WTC11 (cell line): ENCODE data around the gene NLN. TPM values are rescaled to one million over a fixed set of nuclear protein-coding genes. Genes with fewer than 3 reads are reported as not detected.

Source experiments
- ATAC-seq: fragments of 200-7000 bp; cut with Tn5 transposase; 2 replicates; pipeline ENCODE4 v1.10.0; 2021; ENCODE audit warnings: mild to moderate bottlenecking, moderate library complexity
- CTCF ChIA-PET: fragments of 300-600 bp; sonication (Branson Sonifier 250); formaldehyde crosslinking; loops from one replicate; lab custom pipeline; 2021; ENCODE audit warnings: antibody characterized with exemption; lab: Charles Lee
- POLR2A ChIA-PET: fragments of 350-600 bp; sonication (Branson Sonifier 250); formaldehyde crosslinking; loops from one replicate; lab custom pipeline; 2021; ENCODE audit warnings: antibody characterized with exemption; lab: Charles Lee
- DNase-seq: peaks from one replicate; pipeline ENCODE4 v3.0.0; 2021; ENCODE audit warnings: low spot score
- H3K27ac Mint-ChIP-seq: 2 replicates; pipeline ENCODE4 v1.8.0; 2021; ENCODE audit warnings: mixed read lengths
- H3K27me3 Mint-ChIP-seq: 2 replicates; pipeline ENCODE4 v1.8.0; 2021; ENCODE audit warnings: low read depth, mild to moderate bottlenecking, moderate library complexity, mixed read lengths
- H3K36me3 Mint-ChIP-seq: 2 replicates; pipeline ENCODE4 v1.8.0; 2021; ENCODE audit warnings: mixed read lengths
- H3K4me1 Mint-ChIP-seq: 2 replicates; pipeline ENCODE4 v1.8.0; 2022; ENCODE audit warnings: mixed read lengths
- H3K4me3 Mint-ChIP-seq: 2 replicates; pipeline ENCODE4 v1.8.0; 2021; ENCODE audit warnings: mild to moderate bottlenecking, moderate library complexity, mixed read lengths
- H3K9me3 Mint-ChIP-seq: 2 replicates; pipeline ENCODE4 v1.8.0; 2021; ENCODE audit warnings: mixed read lengths
- ATF3 ChIP-seq: sonication (generic); formaldehyde crosslinking; conservative IDR thresholded peaks from 2 replicates; pipeline ENCODE4 v1.8.1; 2022; ENCODE audit warnings: mild to moderate bottlenecking, missing genetic modification reagents
- E2F1 ChIP-seq: sonication (generic); formaldehyde crosslinking; IDR thresholded peaks from 2 replicates; pipeline ENCODE4 v1.8.0; 2022; ENCODE audit warnings: mild to moderate bottlenecking, missing genetic modification reagents
- ETV6 ChIP-seq: sonication (generic); formaldehyde crosslinking; IDR thresholded peaks from 2 replicates; pipeline ENCODE4 v1.8.1; 2022; ENCODE audit warnings: mild to moderate bottlenecking, missing genetic modification reagents
- FOXP1 ChIP-seq: sonication (generic); formaldehyde crosslinking; IDR thresholded peaks from 2 replicates; pipeline ENCODE4 v1.8.0; 2022; ENCODE audit warnings: missing genetic modification reagents, mild to moderate bottlenecking, moderate library complexity, borderline replicate concordance
- GRHL2 ChIP-seq: fragments of 250-450 bp; sonication (Bioruptor Pico); IDR thresholded peaks from 2 replicates; pipeline ENCODE4 v1.8.0; 2022; ENCODE audit warnings: mild to moderate bottlenecking, moderate library complexity; ENCODE audit not compliant: insufficient replicate concordance, severe bottlenecking
- HMGA2 ChIP-seq: fragments of 250-450 bp; sonication (Bioruptor Pico); IDR thresholded peaks from 2 replicates; pipeline ENCODE4 v1.4.0; 2021; ENCODE audit warnings: mild to moderate bottlenecking, moderate library complexity
- HMGXB4 ChIP-seq: sonication (generic); formaldehyde crosslinking; IDR thresholded peaks from 2 replicates; pipeline ENCODE4 v1.8.1; 2023; ENCODE audit warnings: mild to moderate bottlenecking, moderate library complexity, missing genetic modification reagents
- JUN ChIP-seq: sonication (generic); formaldehyde crosslinking; IDR thresholded peaks from 2 replicates; pipeline ENCODE4 v1.8.0; 2023; ENCODE audit warnings: mild to moderate bottlenecking, missing genetic modification reagents
- KAT7 ChIP-seq: sonication (generic); formaldehyde crosslinking; IDR thresholded peaks from 2 replicates; pipeline ENCODE4 v1.8.1; 2023; ENCODE audit warnings: missing genetic modification reagents, mild to moderate bottlenecking, borderline replicate concordance
- MAX ChIP-seq: sonication (generic); formaldehyde crosslinking; IDR thresholded peaks from 2 replicates; pipeline ENCODE4 v1.8.0; 2022; ENCODE audit warnings: mild to moderate bottlenecking, missing genetic modification reagents
- MLX ChIP-seq: sonication (generic); formaldehyde crosslinking; IDR thresholded peaks from 2 replicates; pipeline ENCODE4 v1.8.1; 2023; ENCODE audit warnings: mild to moderate bottlenecking, missing genetic modification reagents, moderate library complexity
- NR2C2 ChIP-seq: sonication (generic); formaldehyde crosslinking; IDR thresholded peaks from 2 replicates; pipeline ENCODE4 v1.8.0; 2022; ENCODE audit warnings: mild to moderate bottlenecking, missing genetic modification reagents
- OVOL2 ChIP-seq: fragments of 250-450 bp; sonication (Bioruptor Pico); IDR thresholded peaks from 2 replicates; pipeline ENCODE4 v1.9.0; 2021; ENCODE audit warnings: mild to moderate bottlenecking, borderline replicate concordance
- PRRX2 ChIP-seq: fragments of 250-450 bp; sonication (Bioruptor Pico); IDR thresholded peaks from 2 replicates; pipeline ENCODE4 v1.8.0; 2021; ENCODE audit warnings: mild to moderate bottlenecking
- RELA ChIP-seq: sonication (generic); formaldehyde crosslinking; IDR thresholded peaks from 2 replicates; pipeline ENCODE4 v1.8.1; 2022; ENCODE audit warnings: missing genetic modification reagents, mild to moderate bottlenecking, borderline replicate concordance
- USF2 ChIP-seq: sonication (generic); formaldehyde crosslinking; IDR thresholded peaks from 2 replicates; pipeline ENCODE4 v1.8.1; 2023; ENCODE audit warnings: mild to moderate bottlenecking, missing genetic modification reagents, moderate library complexity
- ZBTB21 ChIP-seq: sonication (generic); formaldehyde crosslinking; IDR thresholded peaks from 2 replicates; pipeline ENCODE4 v1.8.1; 2023; ENCODE audit warnings: mild to moderate bottlenecking, missing genetic modification reagents, borderline replicate concordance
- ZBTB43 ChIP-seq: sonication (generic); formaldehyde crosslinking; IDR thresholded peaks from 2 replicates; pipeline ENCODE4 v1.8.1; 2023; ENCODE audit warnings: mild to moderate bottlenecking, missing genetic modification reagents
- ZNF121 ChIP-seq: sonication (generic); formaldehyde crosslinking; IDR thresholded peaks from 2 replicates; pipeline ENCODE4 v1.8.0; 2023; ENCODE audit warnings: missing genetic modification reagents
- ZNF232 ChIP-seq: sonication (generic); formaldehyde crosslinking; IDR thresholded peaks from 2 replicates; pipeline ENCODE4 v1.8.0; 2022; ENCODE audit warnings: mild to moderate bottlenecking, missing genetic modification reagents
- ZNF423 ChIP-seq: fragments of 250-450 bp; sonication (Bioruptor Pico); IDR thresholded peaks from 2 replicates; pipeline ENCODE4 v2.1.2; 2022; ENCODE audit warnings: mild to moderate bottlenecking, moderate library complexity
- ZNF512 ChIP-seq: sonication (generic); formaldehyde crosslinking; IDR thresholded peaks from 2 replicates; pipeline ENCODE4 v1.8.1; 2022; ENCODE audit warnings: missing genetic modification reagents, borderline replicate concordance
- ZNF532 ChIP-seq: fragments of 250-450 bp; sonication (Bioruptor Pico); IDR thresholded peaks from 2 replicates; pipeline ENCODE4 v1.9.0; 2021; ENCODE audit warnings: mild to moderate bottlenecking, borderline replicate concordance
- total RNA-seq: library from RNA; stranded (reverse); gene quantifications from 3 replicates; pipeline ENCODE4 v1.2.3, GENCODE V29; 2021

Gene NLN
- total RNA-seq, 1 experiment from 2014 or later, result 163 TPM

- DNase-seq, result no peak
- 0 out of 2 replicates have a peak overlapping the region, but pooled peaks have one; percentile 13 for H3K27ac Mint-ChIP-seq
- peaks cover 18% of the 10 kb centered on the region for H3K4me1 Mint-ChIP-seq
- no peak for ATAC-seq
- no peak overlapping the region for H3K4me3 Mint-ChIP-seq
- peaks cover 15% of the 10 kb centered on the region for H3K9me3 Mint-ChIP-seq
- CTCF ChIA-PET, result no interaction called here
- TF ChIP-seq ZNF121 (no peak), KAT7 (CRISPR knock-in tag) (no peak), MAX (no peak), ETV6 (CRISPR knock-in tag) (no peak), USF2 (CRISPR knock-in tag) (no peak), NR2C2 (CRISPR knock-in tag) (no peak), ZNF532 (CRISPR knock-in tag) (no peak), E2F1 (CRISPR knock-in tag) (no peak)
- peaks cover 38% of the 10 kb centered on the region for H3K36me3 Mint-ChIP-seq
- POLR2A ChIA-PET, result no interaction called here
- no peaks in the 10 kb centered on the region for H3K27me3 Mint-ChIP-seq
Observed at GRCh38 chr5:65768723-65769346, 46.8 kb downstream of the NLN start.

GRCh38 chr5:65769539-65769938 is 47.5 kb downstream of the NLN start:
- ATAC-seq (no peak), DNase-seq (no peak)
- H3K4me3 Mint-ChIP-seq, result no peak overlapping the region
- H3K36me3 Mint-ChIP-seq, result peaks cover 33% of the 10 kb centered on the region
- POLR2A ChIA-PET, result no interaction called here
- CTCF ChIA-PET, result no interaction called here
- no peak overlapping the region for H3K27ac Mint-ChIP-seq
- H3K27me3 Mint-ChIP-seq, result no peaks in the 10 kb centered on the region
- peaks cover 15% of the 10 kb centered on the region for H3K9me3 Mint-ChIP-seq
- peaks cover 18% of the 10 kb centered on the region for H3K4me1 Mint-ChIP-seq
- TF ChIP-seq ZNF423 (CRISPR knock-in tag) (no peak), MLX (CRISPR knock-in tag) (no peak), ZBTB21 (no peak), PRRX2 (CRISPR knock-in tag) (no peak), ATF3 (CRISPR knock-in tag) (no peak), HMGA2 (no peak), HMGXB4 (CRISPR knock-in tag) (no peak), ZNF121 (no peak), RELA (CRISPR knock-in tag) (no peak), JUN (CRISPR knock-in tag) (no peak), ZNF512 (CRISPR knock-in tag) (no peak), FOXP1 (CRISPR knock-in tag) (no peak), ZBTB43 (CRISPR knock-in tag) (no peak), OVOL2 (CRISPR knock-in tag) (no peak), ZNF232 (CRISPR knock-in tag) (no peak), GRHL2 (CRISPR knock-in tag) (no peak)
